MM.1S (cell line): ENCODE data around the gene ARHGEF12.

Source experiments
- DNase-seq: peaks from one replicate; pipeline ENCODE4 v3.0.0-alpha.2; 2015
- H2AFZ ChIP-seq: fragments of 300-600 bp; sonication (generic); 2 replicates; pipeline ENCODE4 v1.6.0; 2016; ENCODE audit warnings: antibody characterized with exemption, low read length
- H3F3A ChIP-seq: fragments of 300-600 bp; sonication (generic); 2 replicates; pipeline ENCODE4 v1.6.1; 2016; ENCODE audit warnings: mild to moderate bottlenecking, antibody characterized with exemption, low read length, moderate library complexity, mixed read lengths; ENCODE audit not compliant: insufficient read depth
- H3K27ac ChIP-seq: fragments of 300-600 bp; sonication (generic); 2 replicates; pipeline ENCODE4 v1.5.1; 2016; ENCODE audit warnings: mild to moderate bottlenecking, low read length
- H3K27me3 ChIP-seq: fragments of 300-600 bp; sonication (generic); replicated peaks from 2 replicates; pipeline ENCODE4 v1.6.0; 2016; ENCODE audit warnings: low read length; ENCODE audit not compliant: insufficient read depth
- H3K36me3 ChIP-seq: fragments of 300-600 bp; sonication (generic); replicated peaks from 2 replicates; pipeline ENCODE4 v1.6.1; 2016; ENCODE audit warnings: mild to moderate bottlenecking, low read length, mixed read lengths; ENCODE audit not compliant: insufficient read depth
- H3K4me1 ChIP-seq: fragments of 300-600 bp; sonication (generic); 2 replicates; pipeline ENCODE4 v1.6.1; 2016; ENCODE audit warnings: low read length, mixed read lengths
- H3K4me2 ChIP-seq: fragments of 300-600 bp; sonication (generic); 2 replicates; pipeline ENCODE4 v1.6.0; 2016; ENCODE audit warnings: low read depth, low read length
- H3K4me3 ChIP-seq: fragments of 300-600 bp; sonication (generic); 2 replicates; pipeline ENCODE4 v1.5.1; 2016; ENCODE audit warnings: low read length, mixed read lengths
- H3K79me2 ChIP-seq: fragments of 300-600 bp; sonication (generic); 2 replicates; pipeline ENCODE4 v1.6.1; 2016; ENCODE audit warnings: mixed run types, low read length, mixed read lengths
- H3K9ac ChIP-seq: fragments of 300-600 bp; sonication (generic); 2 replicates; pipeline ENCODE4 v1.6.1; 2016; ENCODE audit warnings: low read length, mixed read lengths
- H3K9me2 ChIP-seq: fragments of 300-600 bp; sonication (generic); replicated peaks from 2 replicates; pipeline ENCODE4 v1.6.1; 2016; ENCODE audit warnings: mild to moderate bottlenecking, low read length, mixed read lengths; ENCODE audit not compliant: insufficient read depth
- H3K9me3 ChIP-seq: fragments of 300-600 bp; sonication (generic); replicated peaks from 2 replicates; pipeline ENCODE4 v1.6.1; 2016; ENCODE audit warnings: mild to moderate bottlenecking, low read length, mixed read lengths; ENCODE audit not compliant: insufficient read depth
- H4K20me1 ChIP-seq: fragments of 300-600 bp; sonication (generic); 2 replicates; pipeline ENCODE4 v1.6.1; 2016; ENCODE audit warnings: mild to moderate bottlenecking, low read length, moderate library complexity, mixed read lengths; ENCODE audit not compliant: insufficient read depth
- EZH2 ChIP-seq: fragments of 300-600 bp; sonication (generic); optimal IDR thresholded peaks from 2 replicates; pipeline ENCODE3; 2017; ENCODE audit warnings: low read depth, mild to moderate bottlenecking, antibody characterized with exemption, low read length, mixed read lengths
- EZH2phosphoT487 ChIP-seq: fragments of 300-600 bp; sonication (generic); IDR thresholded peaks from 2 replicates; pipeline ENCODE4 v1.6.1; 2018; ENCODE audit warnings: antibody characterized with exemption, low read length
- TF ChIP-seq, protein P1 (sequence below): fragments of 300-600 bp; sonication (generic); IDR thresholded peaks from 2 replicates; pipeline ENCODE4 v1.5.1; 2016; ENCODE audit warnings: antibody characterized with exemption, low read length, mixed read lengths

The ARHGEF12 gene

DNA sequence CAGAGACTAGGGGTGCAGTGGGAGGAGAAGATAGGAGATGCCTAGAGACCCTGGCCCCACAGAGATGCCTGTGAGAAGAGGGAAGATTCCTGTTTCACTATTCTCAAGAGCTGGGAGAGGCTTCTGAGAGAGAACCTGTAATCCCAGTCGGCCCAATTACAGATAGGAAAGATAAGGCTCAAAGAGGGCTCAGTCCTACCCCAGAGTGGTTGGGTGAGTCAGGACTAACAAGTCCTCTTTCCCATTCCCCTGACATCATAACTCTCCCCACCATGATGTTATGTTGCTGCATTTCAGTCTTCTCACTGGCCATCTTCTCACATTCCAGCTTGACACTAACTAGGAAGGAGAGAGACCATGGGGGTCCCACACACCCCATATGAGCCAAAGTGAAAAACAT is 17.9 kb downstream of the ARHGEF12 start:
- Histone ChIP-seq H3K36me3 (no peaks in the 10 kb centered on the region; the same call in 1 of the 2 replicates), H3K27me3 (no peaks in the 10 kb centered on the region), H3K4me2 (no peak overlapping the region), H2AFZ (no peak overlapping the region), H4K20me1 (peaks cover 44% of the 10 kb centered on the region), H3K4me1 (no peaks in the 10 kb centered on the region; the same call in 1 of the 2 replicates), H3K27ac (no peak overlapping the region), H3K4me3 (no peak overlapping the region), H3K9ac (no peak overlapping the region), H3K9me2 (no peaks in the 10 kb centered on the region), H3F3A (no peaks in the 10 kb centered on the region), H3K79me2 (peaks cover 98% of the 10 kb centered on the region), H3K9me3 (no peaks in the 10 kb centered on the region)
- TF ChIP-seq EZH2phosphoT487 (no peak), EZH2 (no peak)
- TF ChIP-seq, protein P1, sequence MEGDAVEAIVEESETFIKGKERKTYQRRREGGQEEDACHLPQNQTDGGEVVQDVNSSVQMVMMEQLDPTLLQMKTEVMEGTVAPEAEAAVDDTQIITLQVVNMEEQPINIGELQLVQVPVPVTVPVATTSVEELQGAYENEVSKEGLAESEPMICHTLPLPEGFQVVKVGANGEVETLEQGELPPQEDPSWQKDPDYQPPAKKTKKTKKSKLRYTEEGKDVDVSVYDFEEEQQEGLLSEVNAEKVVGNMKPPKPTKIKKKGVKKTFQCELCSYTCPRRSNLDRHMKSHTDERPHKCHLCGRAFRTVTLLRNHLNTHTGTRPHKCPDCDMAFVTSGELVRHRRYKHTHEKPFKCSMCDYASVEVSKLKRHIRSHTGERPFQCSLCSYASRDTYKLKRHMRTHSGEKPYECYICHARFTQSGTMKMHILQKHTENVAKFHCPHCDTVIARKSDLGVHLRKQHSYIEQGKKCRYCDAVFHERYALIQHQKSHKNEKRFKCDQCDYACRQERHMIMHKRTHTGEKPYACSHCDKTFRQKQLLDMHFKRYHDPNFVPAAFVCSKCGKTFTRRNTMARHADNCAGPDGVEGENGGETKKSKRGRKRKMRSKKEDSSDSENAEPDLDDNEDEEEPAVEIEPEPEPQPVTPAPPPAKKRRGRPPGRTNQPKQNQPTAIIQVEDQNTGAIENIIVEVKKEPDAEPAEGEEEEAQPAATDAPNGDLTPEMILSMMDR: no peak
- DNase-seq: no peak

DNA sequence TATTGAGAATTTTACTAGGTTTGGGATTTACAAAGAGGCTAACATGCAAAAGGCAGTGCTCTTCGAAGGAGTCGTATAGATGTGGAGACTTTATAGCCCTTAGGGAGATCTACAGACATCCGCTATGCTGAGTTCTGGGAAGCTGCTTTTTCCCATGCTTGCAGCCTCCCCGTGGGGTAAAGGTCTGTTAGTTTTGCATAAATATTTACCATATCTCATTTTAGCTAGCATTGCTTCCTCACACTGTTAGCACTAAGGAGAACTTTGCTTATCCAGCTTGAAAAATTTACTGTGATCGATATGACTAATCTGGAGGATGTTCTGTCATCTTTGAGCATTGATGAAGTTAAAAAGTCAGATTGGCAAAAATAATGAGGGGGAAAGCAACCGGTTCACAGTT is 18.6 kb downstream of the ARHGEF12 start:
- no peaks in the 10 kb centered on the region for H3K27me3 ChIP-seq
- H4K20me1 ChIP-seq: peaks cover 44% of the 10 kb centered on the region
- no peak overlapping the region for H2AFZ ChIP-seq
- no peaks in the 10 kb centered on the region; the same call in 1 of the 2 replicates for H3K36me3 ChIP-seq
- no peaks in the 10 kb centered on the region for H3K9me2 ChIP-seq
- DNase-seq: no peak
- H3K4me2 ChIP-seq: no peak overlapping the region
- H3K79me2 ChIP-seq: peaks cover 98% of the 10 kb centered on the region
- H3K9ac ChIP-seq: no peak overlapping the region
- no peak overlapping the region for H3K27ac ChIP-seq
- H3F3A ChIP-seq: no peaks in the 10 kb centered on the region
- H3K9me3 ChIP-seq: no peaks in the 10 kb centered on the region
- H3K4me1 ChIP-seq: no peaks in the 10 kb centered on the region; the same call in 1 of the 2 replicates
- no peak for TF ChIP-seq EZH2phosphoT487
- H3K4me3 ChIP-seq: no peak overlapping the region

DNA sequence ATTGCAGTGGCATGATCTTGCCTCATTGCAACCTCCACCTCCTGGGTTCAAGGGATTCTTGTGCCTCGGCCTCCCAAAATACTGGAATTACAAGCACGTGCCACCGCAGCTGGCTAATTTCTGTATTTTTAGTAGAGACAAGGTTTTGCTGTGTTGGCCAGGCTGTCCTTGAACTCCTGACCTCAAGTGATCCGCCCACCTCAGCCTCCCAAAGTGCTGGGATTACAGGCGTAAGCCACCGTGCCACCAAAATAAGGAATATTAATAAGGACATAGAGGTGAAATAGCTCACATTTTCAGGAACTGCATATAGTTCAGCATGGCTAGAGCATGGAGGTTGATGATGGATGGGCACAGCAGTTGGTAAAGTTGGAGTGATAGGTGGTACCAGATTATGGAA is 21.4 kb downstream of the ARHGEF12 start:
- H3K9ac ChIP-seq: no peak overlapping the region
- H3K36me3 ChIP-seq: no peaks in the 10 kb centered on the region
- H4K20me1 ChIP-seq: peaks cover 34% of the 10 kb centered on the region
- no peaks in the 10 kb centered on the region for H3F3A ChIP-seq
- H3K4me1 ChIP-seq: no peaks in the 10 kb centered on the region
- no peak overlapping the region for H3K27ac ChIP-seq
- no peak overlapping the region for H3K4me2 ChIP-seq
- peaks cover 100% of the 10 kb centered on the region for H3K79me2 ChIP-seq
- H3K9me3 ChIP-seq: no peaks in the 10 kb centered on the region
- H3K9me2 ChIP-seq: no peaks in the 10 kb centered on the region
- TF ChIP-seq EZH2phosphoT487 (no peak), EZH2 (no peak)
- TF ChIP-seq, protein P1: no peak
- H2AFZ ChIP-seq: no peak overlapping the region
- no peaks in the 10 kb centered on the region for H3K27me3 ChIP-seq
- DNase-seq: no peak
- no peak overlapping the region for H3K4me3 ChIP-seq

DNA sequence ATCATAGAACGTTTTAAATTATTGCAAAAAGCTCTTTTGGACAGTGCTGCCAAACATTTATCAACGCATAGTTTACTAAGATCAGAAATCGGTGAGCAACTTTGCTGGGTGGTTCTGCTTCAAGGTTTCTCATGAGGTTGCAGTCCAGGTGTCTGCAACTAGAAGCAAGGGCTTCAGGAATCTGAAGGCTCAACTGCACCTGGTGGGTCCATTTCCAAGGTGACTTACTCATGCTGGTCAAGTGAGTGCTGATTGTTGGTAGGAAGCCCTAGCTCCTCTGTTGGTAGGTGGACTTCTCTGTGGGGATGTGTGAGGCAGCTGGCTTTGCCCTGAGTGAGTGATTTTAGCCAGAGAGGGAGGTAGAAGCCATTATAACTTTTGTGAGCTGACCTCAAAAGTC is 22.5 kb downstream of the ARHGEF12 start:
- Histone ChIP-seq H4K20me1 (peaks cover 27% of the 10 kb centered on the region), H3K9ac (no peak overlapping the region), H3K36me3 (no peaks in the 10 kb centered on the region), H3K27ac (no peak overlapping the region), H3K9me2 (no peaks in the 10 kb centered on the region), H2AFZ (no peak overlapping the region), H3K4me2 (no peak overlapping the region), H3K27me3 (no peaks in the 10 kb centered on the region), H3K4me1 (no peaks in the 10 kb centered on the region), H3F3A (no peaks in the 10 kb centered on the region), H3K9me3 (no peaks in the 10 kb centered on the region), H3K79me2 (peaks cover 99% of the 10 kb centered on the region), H3K4me3 (no peak overlapping the region)
- no peak for TF ChIP-seq EZH2
- TF ChIP-seq, protein P1: no peak
- TF ChIP-seq EZH2phosphoT487: no peak
- DNase-seq: no peak
